ENCODE results near the gene QSOX2.

GRCh38 chr9:136196404-136197083, 49.1 kb downstream of the QSOX2 start:
- no peak for TF ChIP-seq CTCF (conservative IDR thresholded peaks at IDR 0.05)
- TF ChIP-seq EZH2 (IDR thresholded peaks at IDR 0.05; ENCODE audit: low read depth) = no peak
